Transverse colon (tissue), 3 donors: Measurements from ENCODE around the gene SBF2.

ENCODE experiments used
- EP300 ChIP-seq: sonication (generic); formaldehyde crosslinking; IDR thresholded peaks from one replicate; pipeline ENCODE4 v1.6.1; 2017; ENCODE audit warnings: antibody characterized with exemption, low read depth
- POLR2A ChIP-seq: fragments of 450-650 bp; IDR thresholded peaks from one replicate; pipeline ENCODE4 v1.6.1; 2016; ENCODE audit warnings: antibody characterized with exemption, mild to moderate bottlenecking, moderate library complexity
- TF ChIP-seq, protein P1 (sequence below), 5 experiments: fragments of 200-600 bp in 3 of 5; fragments of 450-650 bp in 2 of 5; sonication (generic) in 3 of 5; IDR thresholded peaks; 1 replicate in 2 of 5; 2 replicates in 3 of 5; pipeline ENCODE4 v1.5.1; 2016 to 2017; ENCODE audit warnings: antibody characterized with exemption in 5 of 5, inconsistent platforms in 3 of 5, mild to moderate bottlenecking in 2 of 5, moderate library complexity in 1 of 5

DNA sequence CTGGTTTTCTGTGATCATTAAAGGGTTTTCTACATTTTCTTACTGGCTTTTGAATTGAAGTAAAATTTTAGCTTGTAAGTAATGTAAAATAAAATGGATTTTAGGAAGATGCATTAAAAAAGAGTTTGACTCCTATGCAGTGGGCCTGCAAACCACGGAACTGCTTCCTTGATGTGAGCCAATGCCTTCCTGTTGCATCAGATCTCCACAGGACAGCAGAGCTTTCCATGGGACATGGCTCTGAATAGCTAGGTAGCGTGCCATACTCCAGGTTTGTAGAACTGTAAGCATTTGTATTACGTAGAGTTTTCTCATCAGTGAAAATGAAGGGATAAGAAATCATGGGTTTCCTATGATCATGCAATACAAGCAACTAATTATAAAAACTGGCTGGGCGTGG, 496.7 kb downstream of the SBF2 start:
- TF ChIP-seq EP300 (no peak), POLR2A (no peak)
- TF ChIP-seq, protein P1, sequence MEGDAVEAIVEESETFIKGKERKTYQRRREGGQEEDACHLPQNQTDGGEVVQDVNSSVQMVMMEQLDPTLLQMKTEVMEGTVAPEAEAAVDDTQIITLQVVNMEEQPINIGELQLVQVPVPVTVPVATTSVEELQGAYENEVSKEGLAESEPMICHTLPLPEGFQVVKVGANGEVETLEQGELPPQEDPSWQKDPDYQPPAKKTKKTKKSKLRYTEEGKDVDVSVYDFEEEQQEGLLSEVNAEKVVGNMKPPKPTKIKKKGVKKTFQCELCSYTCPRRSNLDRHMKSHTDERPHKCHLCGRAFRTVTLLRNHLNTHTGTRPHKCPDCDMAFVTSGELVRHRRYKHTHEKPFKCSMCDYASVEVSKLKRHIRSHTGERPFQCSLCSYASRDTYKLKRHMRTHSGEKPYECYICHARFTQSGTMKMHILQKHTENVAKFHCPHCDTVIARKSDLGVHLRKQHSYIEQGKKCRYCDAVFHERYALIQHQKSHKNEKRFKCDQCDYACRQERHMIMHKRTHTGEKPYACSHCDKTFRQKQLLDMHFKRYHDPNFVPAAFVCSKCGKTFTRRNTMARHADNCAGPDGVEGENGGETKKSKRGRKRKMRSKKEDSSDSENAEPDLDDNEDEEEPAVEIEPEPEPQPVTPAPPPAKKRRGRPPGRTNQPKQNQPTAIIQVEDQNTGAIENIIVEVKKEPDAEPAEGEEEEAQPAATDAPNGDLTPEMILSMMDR (IDR thresholded peaks at IDR 0.05): no peak
